Loucy (cell line): ENCODE measurements around the gene SCFD2.

Source experiments
- CTCF ChIP-seq: fragments of 200-600 bp; sonication (generic); conservative IDR thresholded peaks from 2 replicates; pipeline ENCODE4 v1.5.1; 2014; ENCODE audit warnings: mild to moderate bottlenecking, antibody characterized with exemption, low read length
- EZH2phosphoT487 ChIP-seq: fragments of 200-600 bp; IDR thresholded peaks from 2 replicates; pipeline ENCODE4 v1.6.1; 2018; ENCODE audit warnings: antibody characterized with exemption, mild to moderate bottlenecking, moderate library complexity, borderline replicate concordance

- TF ChIP-seq CTCF = no peak
- TF ChIP-seq EZH2phosphoT487 = no peak
Measured at GRCh38 chr4:53306729-53307128, 59.1 kb downstream of the SCFD2 start.
